Parathyroid adenoma (tissue), 2 donors: ENCODE measurements around the gene S100B.

Source experiments
- H2AFZ ChIP-seq: fragments of 300-600 bp; sonication (generic); one replicate; pipeline ENCODE4 v1.7.0; 2017; ENCODE audit warnings: antibody characterized with exemption, mild to moderate bottlenecking
- H3K27ac ChIP-seq: fragments of 300-600 bp; sonication (generic); one replicate; pipeline ENCODE4 v1.7.0; 2017
- H3K27me3 ChIP-seq: fragments of 300-600 bp; sonication (generic); one replicate; pipeline ENCODE4 v1.7.0; 2017; ENCODE audit warnings: low read length; ENCODE audit not compliant: control insufficient read depth, insufficient read depth
- H3K36me3 ChIP-seq: fragments of 300-600 bp; sonication (generic); one replicate; pipeline ENCODE4 v1.7.0; 2017; ENCODE audit warnings: low read length; ENCODE audit not compliant: control insufficient read depth, insufficient read depth
- H3K4me1 ChIP-seq: fragments of 300-600 bp; sonication (generic); one replicate; pipeline ENCODE4 v1.7.0; 2017; ENCODE audit warnings: control low read depth
- H3K4me2 ChIP-seq: fragments of 300-600 bp; sonication (generic); one replicate; pipeline ENCODE4 v1.7.0; 2017; ENCODE audit warnings: low read length
- H3K4me3 ChIP-seq: fragments of 300-600 bp; sonication (generic); one replicate; pipeline ENCODE4 v1.7.0; 2017; ENCODE audit warnings: low read depth, low read length
- H3K79me2 ChIP-seq: fragments of 300-600 bp; sonication (generic); one replicate; pipeline ENCODE4 v1.7.0; 2017; ENCODE audit warnings: control low read depth
- H3K9ac ChIP-seq: fragments of 300-600 bp; sonication (generic); one replicate; pipeline ENCODE4 v1.7.0; 2017; ENCODE audit warnings: mild to moderate bottlenecking
- H3K9me3 ChIP-seq: fragments of 300-600 bp; sonication (generic); one replicate; pipeline ENCODE4 v1.7.0; 2017; ENCODE audit warnings: low read length; ENCODE audit not compliant: control insufficient read depth
- TF ChIP-seq, protein P1 (sequence below): fragments of 300-600 bp; sonication (generic); IDR thresholded peaks from one replicate; pipeline ENCODE4 v1.7.0; 2017; ENCODE audit warnings: antibody characterized with exemption, mild to moderate bottlenecking
- donor health status: primary hyperparathyroidism.

The S100B gene

GRCh38 chr21:46552865-46553379, 52.0 kb downstream of the S100B start:
- Histone ChIP-seq H3K27ac (no peak overlapping the region), H3K36me3 (no peaks in the 10 kb centered on the region), H3K4me2 (no peak overlapping the region), H3K9ac (no peak overlapping the region), H3K79me2 (no peaks in the 10 kb centered on the region), H3K27me3 (no peaks in the 10 kb centered on the region), H3K4me1 (no peaks in the 10 kb centered on the region), H3K4me3 (no peak overlapping the region), H3K9me3 (no peaks in the 10 kb centered on the region), H2AFZ (no peak overlapping the region)
- TF ChIP-seq, protein P1, sequence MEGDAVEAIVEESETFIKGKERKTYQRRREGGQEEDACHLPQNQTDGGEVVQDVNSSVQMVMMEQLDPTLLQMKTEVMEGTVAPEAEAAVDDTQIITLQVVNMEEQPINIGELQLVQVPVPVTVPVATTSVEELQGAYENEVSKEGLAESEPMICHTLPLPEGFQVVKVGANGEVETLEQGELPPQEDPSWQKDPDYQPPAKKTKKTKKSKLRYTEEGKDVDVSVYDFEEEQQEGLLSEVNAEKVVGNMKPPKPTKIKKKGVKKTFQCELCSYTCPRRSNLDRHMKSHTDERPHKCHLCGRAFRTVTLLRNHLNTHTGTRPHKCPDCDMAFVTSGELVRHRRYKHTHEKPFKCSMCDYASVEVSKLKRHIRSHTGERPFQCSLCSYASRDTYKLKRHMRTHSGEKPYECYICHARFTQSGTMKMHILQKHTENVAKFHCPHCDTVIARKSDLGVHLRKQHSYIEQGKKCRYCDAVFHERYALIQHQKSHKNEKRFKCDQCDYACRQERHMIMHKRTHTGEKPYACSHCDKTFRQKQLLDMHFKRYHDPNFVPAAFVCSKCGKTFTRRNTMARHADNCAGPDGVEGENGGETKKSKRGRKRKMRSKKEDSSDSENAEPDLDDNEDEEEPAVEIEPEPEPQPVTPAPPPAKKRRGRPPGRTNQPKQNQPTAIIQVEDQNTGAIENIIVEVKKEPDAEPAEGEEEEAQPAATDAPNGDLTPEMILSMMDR, result no peak

DNA sequence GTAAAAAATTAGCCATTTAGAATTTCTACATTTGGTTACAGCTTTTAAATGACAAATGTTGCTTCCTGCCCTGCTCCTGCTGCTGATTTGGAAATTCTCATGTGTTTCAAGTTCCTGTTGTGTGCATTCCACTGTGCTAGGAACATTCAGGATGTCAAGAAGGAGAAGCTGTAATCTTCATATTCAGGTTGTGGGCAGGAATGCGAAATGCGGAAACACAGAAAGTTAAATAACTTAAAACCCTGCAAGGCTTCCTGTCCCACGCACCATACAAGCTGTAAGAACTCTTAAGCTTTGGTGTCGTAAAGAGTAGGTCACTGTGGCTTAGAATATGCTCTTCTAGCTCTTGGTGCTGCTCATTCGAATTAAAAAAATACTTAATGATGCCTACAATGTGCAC, 52.6 kb downstream of the S100B start:
- Histone ChIP-seq H3K27ac (no peak overlapping the region), H3K4me2 (no peak overlapping the region), H3K9me3 (no peaks in the 10 kb centered on the region), H3K79me2 (no peaks in the 10 kb centered on the region), H3K9ac (no peak overlapping the region), H3K36me3 (no peaks in the 10 kb centered on the region), H3K4me3 (no peak overlapping the region), H3K27me3 (no peaks in the 10 kb centered on the region), H2AFZ (no peak overlapping the region), H3K4me1 (no peaks in the 10 kb centered on the region)
- TF ChIP-seq, protein P1, result no peak

DNA sequence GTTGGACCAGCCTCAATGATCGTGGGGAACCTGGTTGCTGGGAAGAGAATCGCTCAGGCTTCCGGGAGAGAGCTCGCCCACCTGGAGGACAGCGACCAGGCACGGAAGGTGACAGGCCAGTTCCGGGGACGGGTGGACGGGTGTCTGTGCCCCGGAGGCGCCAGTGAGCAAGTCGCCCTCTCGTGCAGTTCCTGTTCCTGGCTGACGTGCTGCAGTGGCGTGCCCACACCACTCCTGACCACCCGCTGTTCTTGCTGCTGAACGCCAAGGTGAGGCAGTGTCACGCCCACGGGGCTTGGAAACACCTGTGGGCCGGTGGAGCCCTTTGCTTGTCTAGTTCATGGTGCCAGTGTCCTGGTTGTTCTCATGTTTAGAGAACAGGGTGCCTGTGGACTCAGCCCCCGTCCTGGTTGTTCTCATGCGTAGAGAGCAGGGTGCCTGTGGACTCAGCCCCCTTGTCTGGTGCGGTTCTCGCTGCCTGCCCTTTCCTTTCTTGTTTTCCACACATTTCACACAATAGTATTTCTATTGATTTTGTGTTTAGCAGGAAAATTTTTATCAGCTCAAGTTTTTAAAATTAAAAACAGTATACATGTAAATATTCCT, 53.1 kb downstream of the S100B start:
- Histone ChIP-seq H3K27ac (no peak overlapping the region), H3K9me3 (no peaks in the 10 kb centered on the region), H3K4me2 (no peak overlapping the region), H3K4me1 (no peaks in the 10 kb centered on the region), H3K27me3 (no peaks in the 10 kb centered on the region), H3K36me3 (no peaks in the 10 kb centered on the region), H3K9ac (no peak overlapping the region), H3K4me3 (no peak overlapping the region), H2AFZ (no peak overlapping the region), H3K79me2 (no peaks in the 10 kb centered on the region)
- TF ChIP-seq, protein P1, result no peak

GRCh38 chr21:46550116-46550941, 54.6 kb downstream of the S100B start:
- H3K27me3 ChIP-seq, result no peaks in the 10 kb centered on the region
- no peak overlapping the region for H2AFZ ChIP-seq
- no peak overlapping the region for H3K27ac ChIP-seq
- no peak overlapping the region for H3K4me2 ChIP-seq
- TF ChIP-seq, protein P1, result no peak
- H3K4me1 ChIP-seq, result no peaks in the 10 kb centered on the region
- no peaks in the 10 kb centered on the region for H3K36me3 ChIP-seq
- no peak overlapping the region for H3K9ac ChIP-seq
- no peaks in the 10 kb centered on the region for H3K9me3 ChIP-seq
- no peaks in the 10 kb centered on the region for H3K79me2 ChIP-seq
- H3K4me3 ChIP-seq, result no peak overlapping the region
